ENCODE results near the gene PRCD. TPM values are rescaled to one million over a fixed set of nuclear protein-coding genes. Genes with fewer than 3 reads are reported as not detected.
A peak's percentile ranks its signal among the peaks of the same experiment; 100 is the strongest.

Gene PRCD, protein sequence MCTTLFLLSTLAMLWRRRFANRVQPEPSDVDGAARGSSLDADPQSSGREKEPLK
- total RNA-seq (ENCODE audit: unreplicated experiment): 0.54 TPM
- long read RNA-seq, partial matches to known transcripts: 0 of 1 reads
- long read RNA-seq, other reads (novel, unspliced or antisense): 1 of 1 reads

DNA sequence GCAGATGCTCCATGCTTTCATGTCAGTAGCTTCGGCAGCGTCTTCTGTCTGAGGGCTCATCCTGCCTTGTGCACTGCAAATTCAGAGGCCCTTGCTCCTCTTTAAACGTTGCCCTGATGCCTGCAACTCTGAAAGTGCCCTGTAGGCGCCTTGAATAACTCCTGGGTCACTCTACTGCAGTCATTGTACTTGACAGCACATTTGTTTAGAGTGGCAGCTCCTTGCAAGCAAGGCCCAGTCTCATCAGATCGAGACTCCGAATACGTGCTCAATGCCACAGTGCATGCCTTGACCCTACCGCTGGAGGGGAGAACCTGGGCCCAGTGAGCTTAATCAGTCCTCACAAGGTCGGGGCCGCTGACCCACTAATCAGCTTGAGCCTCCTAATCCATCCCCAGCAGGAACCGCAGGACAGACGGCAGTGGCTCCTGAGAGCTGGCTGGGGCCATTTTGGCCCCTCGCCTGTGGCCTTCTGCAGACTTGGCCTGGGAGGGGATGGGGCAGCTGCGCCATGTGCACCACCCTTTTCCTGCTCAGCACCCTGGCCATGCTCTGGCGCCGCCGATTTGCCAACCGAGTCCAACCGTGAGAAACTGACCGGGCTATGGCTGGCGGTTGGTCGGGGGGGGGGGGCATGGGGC lies at the start of gene PRCD:
TSS of gene PRCD (plus strand) at position 414 of the 641 bp plus-strand sequence. CDS start at position 512, 98 bp downstream.
- Mint-ChIP-seq H3K27ac (ENCODE audit: unreplicated experiment) (no peak within 1 kb of the TSS), H3K27me3 (ENCODE audit: unreplicated experiment) (peaks cover 12% of the 10 kb centered on the region), H3K9me3 (ENCODE audit: unreplicated experiment) (no peaks in the 10 kb centered on the region), H3K4me1 (ENCODE audit: unreplicated experiment) (peaks cover 9% of the 10 kb centered on the region), H3K36me3 (ENCODE audit: low read depth, unreplicated experiment) (no peaks in the 10 kb centered on the region), H3K4me3 (ENCODE audit: unreplicated experiment) (peak within 1 kb of the TSS; percentile 65)
- TF ChIP-seq, protein P1, sequence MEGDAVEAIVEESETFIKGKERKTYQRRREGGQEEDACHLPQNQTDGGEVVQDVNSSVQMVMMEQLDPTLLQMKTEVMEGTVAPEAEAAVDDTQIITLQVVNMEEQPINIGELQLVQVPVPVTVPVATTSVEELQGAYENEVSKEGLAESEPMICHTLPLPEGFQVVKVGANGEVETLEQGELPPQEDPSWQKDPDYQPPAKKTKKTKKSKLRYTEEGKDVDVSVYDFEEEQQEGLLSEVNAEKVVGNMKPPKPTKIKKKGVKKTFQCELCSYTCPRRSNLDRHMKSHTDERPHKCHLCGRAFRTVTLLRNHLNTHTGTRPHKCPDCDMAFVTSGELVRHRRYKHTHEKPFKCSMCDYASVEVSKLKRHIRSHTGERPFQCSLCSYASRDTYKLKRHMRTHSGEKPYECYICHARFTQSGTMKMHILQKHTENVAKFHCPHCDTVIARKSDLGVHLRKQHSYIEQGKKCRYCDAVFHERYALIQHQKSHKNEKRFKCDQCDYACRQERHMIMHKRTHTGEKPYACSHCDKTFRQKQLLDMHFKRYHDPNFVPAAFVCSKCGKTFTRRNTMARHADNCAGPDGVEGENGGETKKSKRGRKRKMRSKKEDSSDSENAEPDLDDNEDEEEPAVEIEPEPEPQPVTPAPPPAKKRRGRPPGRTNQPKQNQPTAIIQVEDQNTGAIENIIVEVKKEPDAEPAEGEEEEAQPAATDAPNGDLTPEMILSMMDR (IDR thresholded peaks at IDR 0.05; ENCODE audit: unreplicated experiment): no peak
- no peak for DNase-seq (ENCODE audit: low spot score)

DNA sequence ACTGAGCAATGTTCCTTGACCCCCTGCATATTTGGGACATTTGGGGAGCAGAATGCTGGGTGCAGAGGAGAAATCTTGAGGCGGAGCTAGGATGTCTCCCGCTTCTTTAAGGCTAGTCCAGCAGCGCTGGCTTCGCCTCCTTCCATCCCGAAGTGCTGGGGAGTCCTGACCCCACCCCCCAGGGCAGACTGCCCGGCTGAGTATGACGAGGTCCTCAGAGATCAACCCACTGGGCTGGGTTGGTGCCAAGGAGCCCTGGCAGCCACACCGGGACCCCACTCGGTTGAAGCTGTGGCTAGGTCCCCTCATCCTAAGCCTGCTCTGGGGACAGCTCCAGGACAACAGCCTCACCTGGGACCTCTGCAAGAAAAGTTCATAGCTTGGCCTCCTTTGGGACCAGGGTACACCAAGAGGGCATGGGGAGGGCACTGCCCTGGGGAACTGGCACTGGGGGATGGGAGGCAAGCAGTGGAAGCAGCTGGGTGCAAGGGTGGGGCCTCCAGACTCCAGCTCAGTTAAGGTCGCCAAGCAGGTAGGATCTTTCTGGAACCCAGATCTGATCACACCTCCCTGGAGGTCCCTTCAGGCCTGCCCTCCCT lies 49.6 kb upstream of the PRCD start:
- DNase-seq (ENCODE audit: low spot score): no peak
- peaks cover 23% of the 10 kb centered on the region for H3K4me1 Mint-ChIP-seq (ENCODE audit: unreplicated experiment)
- H3K27me3 Mint-ChIP-seq (ENCODE audit: unreplicated experiment): peaks cover 8% of the 10 kb centered on the region
- H3K4me3 Mint-ChIP-seq (ENCODE audit: unreplicated experiment): no peak overlapping the region
- TF ChIP-seq, protein P1 (IDR thresholded peaks at IDR 0.05; ENCODE audit: unreplicated experiment): no peak
- no peaks in the 10 kb centered on the region for H3K36me3 Mint-ChIP-seq (ENCODE audit: low read depth, unreplicated experiment)
- no peaks in the 10 kb centered on the region for H3K9me3 Mint-ChIP-seq (ENCODE audit: unreplicated experiment)
- no peak overlapping the region for H3K27ac Mint-ChIP-seq (ENCODE audit: unreplicated experiment)

DNA sequence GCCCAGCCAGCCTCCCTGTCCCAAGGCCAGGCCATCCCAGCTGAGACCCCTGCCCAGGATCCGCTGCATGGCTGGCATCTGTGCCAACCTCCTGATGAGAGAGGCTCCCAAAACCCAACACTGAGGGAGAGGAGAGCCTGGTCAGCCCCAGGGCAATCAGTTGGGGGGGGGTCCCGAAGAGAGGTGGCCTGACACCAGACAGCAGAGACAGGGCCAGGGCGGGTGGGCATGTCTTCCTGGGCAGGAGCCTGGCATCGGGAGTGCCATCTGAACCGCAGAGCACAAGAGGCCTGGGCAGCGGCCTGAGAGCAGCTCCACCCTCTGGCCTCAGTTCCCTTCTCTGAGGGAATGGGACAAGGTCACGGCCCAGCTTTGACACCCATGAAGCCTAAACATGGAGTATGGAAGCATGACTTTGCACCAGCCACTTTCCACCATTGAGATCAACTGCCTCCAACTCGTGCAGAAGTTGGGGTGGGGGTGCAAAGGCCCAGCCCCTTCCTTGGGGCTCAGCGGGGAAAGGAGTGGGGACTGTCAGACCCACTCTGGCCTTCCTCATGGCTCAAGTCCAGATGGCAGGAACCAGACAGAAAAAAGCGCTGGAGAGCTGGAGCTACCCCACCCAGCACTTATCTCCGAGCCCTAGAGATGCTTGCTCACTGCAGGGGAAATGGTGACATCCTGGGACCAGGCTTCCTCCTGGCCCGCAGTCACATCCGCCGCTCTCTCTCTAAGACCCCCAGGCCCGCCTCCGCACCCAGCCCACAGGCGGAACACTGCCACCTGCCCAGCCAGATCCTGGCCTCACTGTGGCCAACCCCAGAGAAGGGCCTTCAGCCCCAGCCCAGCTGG lies 48.3 kb upstream of the PRCD start:
- peak overlapping the region; percentile 48 for H3K27ac Mint-ChIP-seq (ENCODE audit: unreplicated experiment)
- H3K36me3 Mint-ChIP-seq (ENCODE audit: low read depth, unreplicated experiment): no peaks in the 10 kb centered on the region
- H3K9me3 Mint-ChIP-seq (ENCODE audit: unreplicated experiment): no peaks in the 10 kb centered on the region
- peaks cover 17% of the 10 kb centered on the region for H3K4me1 Mint-ChIP-seq (ENCODE audit: unreplicated experiment)
- DNase-seq (ENCODE audit: low spot score): no peak
- TF ChIP-seq, protein P1 (IDR thresholded peaks at IDR 0.05; ENCODE audit: unreplicated experiment): no peak
- H3K4me3 Mint-ChIP-seq (ENCODE audit: unreplicated experiment): no peak overlapping the region
- peaks cover 8% of the 10 kb centered on the region for H3K27me3 Mint-ChIP-seq (ENCODE audit: unreplicated experiment)

DNA sequence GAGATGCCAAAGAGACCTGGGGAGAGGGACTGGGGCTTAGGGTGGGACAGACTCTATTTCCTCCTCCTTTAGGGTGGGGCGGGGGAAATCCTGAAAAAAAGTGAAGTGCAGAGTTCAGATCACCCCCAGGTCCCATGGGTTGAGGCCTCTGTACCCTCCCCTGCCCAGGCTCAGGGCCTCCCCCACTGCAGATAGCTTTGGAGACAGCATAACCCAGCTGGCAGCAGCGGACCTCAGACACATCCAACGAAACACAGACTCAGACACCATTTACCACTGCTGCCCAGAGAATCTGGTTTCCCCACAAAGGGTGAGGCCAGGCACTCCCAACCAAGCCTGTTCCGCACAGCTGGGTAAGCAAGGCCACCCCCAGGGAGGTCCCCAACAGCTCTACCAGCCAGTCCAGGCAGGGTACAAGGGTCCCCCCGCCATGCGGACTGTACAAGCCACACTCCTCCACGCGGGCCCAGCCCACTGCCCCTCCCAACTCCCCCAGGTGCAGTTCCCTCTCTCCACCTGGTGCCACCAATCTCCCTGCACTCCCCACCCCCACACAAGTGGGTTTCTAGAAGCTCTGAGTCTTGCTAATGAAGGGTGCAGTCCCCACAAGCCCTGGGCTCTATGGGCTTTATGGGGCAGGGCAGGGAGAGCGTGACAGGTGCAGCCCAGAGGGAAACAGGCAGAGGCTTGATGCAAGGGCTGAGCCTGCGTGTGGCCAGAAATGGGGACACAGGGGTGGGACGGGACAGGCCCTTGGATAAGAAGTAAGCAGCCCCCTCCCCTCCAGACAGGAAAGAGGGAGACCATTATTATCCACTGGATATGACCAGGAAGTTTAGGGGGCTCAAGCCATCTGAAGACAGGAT lies 47.5 kb upstream of the PRCD start:
- Mint-ChIP-seq H3K27ac (ENCODE audit: unreplicated experiment) (peak overlapping the region; percentile 63), H3K36me3 (ENCODE audit: low read depth, unreplicated experiment) (no peaks in the 10 kb centered on the region), H3K4me3 (ENCODE audit: unreplicated experiment) (peak overlapping the region; percentile 66), H3K4me1 (ENCODE audit: unreplicated experiment) (peaks cover 22% of the 10 kb centered on the region), H3K9me3 (ENCODE audit: unreplicated experiment) (no peaks in the 10 kb centered on the region), H3K27me3 (ENCODE audit: unreplicated experiment) (peaks cover 10% of the 10 kb centered on the region)
- TF ChIP-seq, protein P1 (IDR thresholded peaks at IDR 0.05; ENCODE audit: unreplicated experiment): no peak
- no peak for DNase-seq (ENCODE audit: low spot score)

Measured in endothelial cell (in vitro differentiated cells).